ENCODE results near the gene RAPGEF1.

Gene RAPGEF1

DNA sequence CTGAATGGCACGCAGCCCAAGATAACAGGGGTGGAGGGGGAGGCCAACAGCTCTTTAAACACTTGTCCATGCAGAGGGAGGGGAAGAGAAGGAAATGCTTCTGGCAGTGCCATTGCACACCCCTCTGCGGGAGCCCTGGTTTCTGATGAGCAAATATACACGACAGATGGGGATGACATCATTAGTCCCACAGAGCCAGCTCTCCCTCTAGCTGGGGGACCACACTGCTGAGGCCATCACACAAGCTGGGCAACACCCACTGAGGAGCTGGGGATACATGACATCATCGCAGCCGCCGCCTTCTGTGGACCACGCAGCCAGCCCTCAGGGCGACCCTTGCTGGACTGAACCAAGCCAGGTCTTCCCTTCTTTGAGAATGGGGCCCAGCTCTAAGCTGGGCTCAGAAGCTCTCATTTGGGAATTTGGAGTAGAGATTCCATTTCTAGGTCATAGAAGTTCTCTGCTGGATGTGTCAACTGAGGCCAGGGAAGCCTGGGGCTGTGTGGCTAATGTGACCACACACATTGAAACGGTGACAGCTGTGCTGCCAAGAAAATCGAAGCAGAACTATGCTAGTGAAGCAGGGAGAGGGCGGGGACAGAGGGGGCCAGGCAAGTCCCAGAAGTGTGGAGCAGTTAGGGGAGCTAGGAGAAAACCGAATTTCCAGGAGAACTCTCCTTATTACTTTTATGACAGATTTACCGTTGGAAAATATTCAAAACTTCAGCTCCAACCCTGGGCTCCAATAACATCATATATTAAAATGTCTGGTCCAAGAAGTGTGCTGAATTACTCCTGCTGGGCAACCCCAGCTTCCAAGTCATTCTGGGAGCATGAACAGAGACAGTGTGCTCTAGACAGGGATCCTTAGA, 115.0 kb downstream of the RAPGEF1 start:
- H3K27ac ChIP-seq: peak overlapping the region in 11 of 21 experiments; percentile 4 to 45 (median 16)

DNA sequence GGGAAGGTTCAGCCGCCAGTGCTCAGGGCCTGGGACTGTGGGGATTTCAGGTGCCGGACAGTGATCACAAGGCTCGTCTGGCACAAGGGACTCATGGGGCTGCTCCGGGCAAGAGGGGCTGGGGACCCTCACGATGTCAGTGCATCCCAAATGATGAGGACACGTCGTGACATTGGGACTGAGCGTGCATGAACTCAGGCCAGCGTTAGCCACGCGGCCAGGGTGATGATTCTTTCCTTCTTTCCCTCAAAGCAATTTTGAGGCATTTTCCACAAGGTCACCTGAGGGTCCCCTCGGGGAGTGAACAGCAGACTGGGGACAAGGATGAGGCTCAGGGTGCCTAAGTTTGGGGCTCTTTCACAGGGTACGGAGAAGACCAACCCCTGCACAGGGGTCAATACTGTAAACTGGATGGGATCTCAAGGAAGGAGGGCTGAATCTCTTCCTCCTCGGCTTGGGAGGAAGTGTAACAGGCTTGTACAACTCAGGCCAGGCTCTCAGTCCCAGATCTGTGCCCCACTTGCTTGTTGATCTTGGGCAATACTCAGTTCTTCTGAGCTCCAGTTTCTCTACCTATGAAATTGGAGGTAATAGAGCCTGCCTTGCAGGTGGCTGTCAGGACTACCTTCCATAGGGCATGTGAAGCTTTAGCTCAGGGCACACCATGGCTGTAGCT, 116.1 kb downstream of the RAPGEF1 start:
- Histone ChIP-seq H3K27ac (peak overlapping the region in 3 of 21 experiments; percentile 0 to 79 (median 12)), H3K4me3 (no peak overlapping the region)

More for the DNA sequence above, 115.0 kb downstream of the RAPGEF1 start:
- no peak overlapping the region for H3K4me3 ChIP-seq

DNA sequence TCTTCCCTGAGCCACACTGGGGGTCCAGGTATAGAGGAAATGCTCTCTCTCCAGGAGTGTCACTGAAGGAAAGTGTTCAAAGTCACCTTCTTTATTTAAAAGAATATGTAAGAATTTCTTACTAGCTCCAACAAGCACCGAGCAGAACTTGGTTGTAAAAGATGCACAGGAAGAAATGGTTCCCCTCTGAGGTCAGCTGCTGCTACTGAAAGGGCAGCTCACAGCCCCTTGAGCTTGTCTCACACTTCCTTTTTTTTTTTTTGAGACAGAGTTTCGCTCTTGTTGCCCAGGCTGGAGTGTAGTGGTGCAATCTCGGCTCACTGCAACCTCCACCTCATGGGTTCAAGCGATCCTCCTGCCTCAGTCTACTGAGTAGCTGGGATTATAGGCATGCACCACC, 117.4 kb downstream of the RAPGEF1 start:
- H3K27ac ChIP-seq: peak overlapping the region in 10 of 21 experiments; percentile 17 to 79 (median 56)
- no peak overlapping the region for H3K4me3 ChIP-seq

DNA sequence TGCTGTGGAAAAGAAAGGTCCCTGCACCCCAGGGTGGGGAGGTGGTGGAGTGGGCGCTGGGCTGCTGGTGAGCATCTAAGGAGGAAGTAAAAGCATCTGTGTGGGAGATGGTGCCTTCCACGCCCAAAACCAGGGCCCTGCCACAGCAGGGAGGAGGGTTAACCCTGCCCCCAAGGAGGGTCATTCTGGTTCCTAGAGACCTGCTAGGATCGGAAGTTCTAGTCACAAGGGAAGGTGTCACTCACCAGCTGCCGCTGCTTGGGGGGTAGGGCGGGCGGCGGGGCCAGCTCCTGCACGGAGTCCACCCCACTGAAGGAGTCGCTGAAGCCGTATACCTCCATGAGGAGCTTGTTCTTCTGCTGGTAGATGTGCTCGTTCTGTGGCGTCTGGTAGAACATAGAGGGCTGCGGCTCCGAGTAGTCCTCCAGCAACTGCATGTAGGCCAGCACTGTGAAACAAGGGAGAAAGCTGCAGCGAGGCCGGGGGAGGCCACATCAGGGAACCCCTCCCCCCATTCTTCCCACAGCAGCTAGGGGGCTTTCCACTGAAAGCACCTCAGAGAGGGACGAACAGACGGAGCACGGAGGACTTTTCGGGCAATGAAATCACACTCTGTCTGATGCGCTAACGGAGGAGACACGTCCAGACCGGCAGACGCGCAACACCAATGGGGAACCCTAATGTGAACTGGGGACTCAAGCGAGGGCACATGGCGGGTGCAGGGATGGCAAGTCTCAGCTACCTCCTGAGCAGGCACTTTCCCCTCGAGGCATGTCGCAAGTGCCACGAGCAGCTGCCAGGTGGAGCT, 118.1 kb downstream of the RAPGEF1 start:
- peak overlapping the region in 11 of 21 experiments; percentile 17 to 79 (median 51) for H3K27ac ChIP-seq
- H3K4me3 ChIP-seq: no peak overlapping the region

DNA sequence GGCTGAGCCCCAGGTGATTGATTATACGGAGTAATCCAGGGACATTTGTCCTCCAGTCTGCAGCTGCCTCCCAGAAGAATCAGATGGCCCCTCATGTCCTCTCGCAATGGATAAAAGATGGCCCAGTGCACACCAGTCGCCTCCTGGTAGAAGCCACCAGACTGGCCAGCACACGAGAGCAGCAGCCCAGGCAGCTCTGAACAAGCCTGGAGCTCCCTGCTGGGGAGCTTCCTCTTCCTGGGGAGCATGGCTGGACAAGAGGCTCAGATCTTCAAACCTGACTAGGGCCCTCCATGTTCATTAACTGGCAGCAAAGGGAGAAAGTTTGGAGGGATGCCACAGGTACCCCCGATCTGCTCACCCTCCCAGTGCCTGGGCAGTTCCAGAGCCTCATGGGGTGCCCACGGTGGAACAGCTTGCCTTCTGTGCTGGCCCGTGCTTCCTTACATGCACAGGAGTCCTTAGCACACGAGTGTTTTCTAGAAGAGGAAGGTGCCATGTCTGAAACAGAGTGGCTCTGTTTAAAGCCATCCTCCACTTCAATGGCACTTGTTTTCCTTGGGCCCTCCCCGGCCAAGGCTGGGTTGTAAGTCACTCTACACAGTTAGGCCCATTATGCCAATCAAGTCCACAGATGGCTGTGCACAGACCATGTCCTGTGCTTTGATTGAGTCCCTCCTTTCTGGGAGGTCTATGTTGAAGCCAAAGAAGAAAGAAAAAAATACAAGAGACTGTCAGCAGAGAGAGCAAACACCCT, 118.9 kb downstream of the RAPGEF1 start:
- peak overlapping the region in 8 of 21 experiments; percentile 17 to 79 (median 64) for H3K27ac ChIP-seq

DNA sequence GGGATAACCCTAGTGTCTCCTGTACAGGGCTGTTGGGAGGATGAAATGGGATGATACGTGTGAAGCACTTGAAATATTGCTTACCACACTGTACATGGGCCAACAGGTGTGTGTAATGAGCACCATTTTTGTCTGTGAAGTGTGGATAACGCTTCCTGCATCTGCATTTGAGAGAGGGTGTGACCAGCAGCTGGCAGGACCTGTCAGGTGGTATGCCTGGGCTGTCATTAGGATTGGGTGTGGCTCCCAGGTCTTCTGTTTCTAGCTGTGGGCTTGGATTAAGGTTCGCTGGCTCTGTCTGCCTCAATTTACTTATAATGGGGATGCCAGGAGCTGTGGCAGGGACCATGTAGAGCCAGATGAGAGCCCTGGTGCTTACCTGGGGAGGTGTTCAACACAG, 120.2 kb downstream of the RAPGEF1 start:
- no peak overlapping the region for H3K27ac ChIP-seq
- no peak overlapping the region for H3K4me3 ChIP-seq

More for the DNA sequence above, 118.9 kb downstream of the RAPGEF1 start:
- no peak overlapping the region for H3K4me3 ChIP-seq

DNA sequence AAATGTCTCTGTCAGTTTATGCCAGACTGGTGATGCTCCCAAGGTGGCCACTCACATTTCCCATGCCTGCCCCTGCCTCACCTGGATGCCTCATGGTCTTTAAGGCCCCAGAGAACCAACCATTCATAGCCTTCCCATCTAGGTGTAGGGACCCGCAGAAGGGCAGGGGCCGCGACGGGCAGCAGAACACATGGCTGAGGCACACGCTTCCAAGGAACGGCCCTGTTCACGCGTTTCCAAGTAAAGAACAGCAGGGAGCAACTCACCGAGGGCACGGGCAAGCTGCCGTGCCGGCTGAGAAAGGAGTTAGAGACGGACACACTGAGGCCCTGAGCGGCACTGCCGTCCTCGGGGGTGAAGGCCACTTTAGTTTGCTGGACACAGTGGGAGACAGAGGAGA, 121.1 kb downstream of the RAPGEF1 start:
- Histone ChIP-seq H3K4me3 (no peak overlapping the region), H3K27ac (no peak overlapping the region)

DNA sequence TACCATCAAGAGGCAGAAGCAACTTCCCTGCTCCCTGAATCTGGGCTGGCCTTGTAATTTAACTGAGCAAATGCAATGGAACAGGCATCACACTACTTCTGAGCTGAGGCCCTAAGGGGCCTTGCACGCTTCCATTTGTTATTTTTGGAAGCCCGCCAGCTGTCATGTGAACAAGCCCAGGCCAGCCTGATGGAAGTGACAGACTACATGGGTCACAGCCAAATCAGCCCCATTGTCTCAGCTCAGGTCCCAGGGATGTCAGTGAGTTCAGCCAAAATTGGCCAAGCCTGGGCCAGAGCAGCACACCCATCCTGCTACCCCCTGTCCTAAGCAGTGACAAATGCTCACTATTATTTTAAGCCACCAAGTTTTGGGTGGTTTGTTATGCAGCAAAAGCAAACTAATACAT, 121.8 kb downstream of the RAPGEF1 start:
- peak overlapping the region in 2 of 21 experiments; percentile 17 to 47 for H3K27ac ChIP-seq
- no peak overlapping the region for H3K4me3 ChIP-seq

DNA sequence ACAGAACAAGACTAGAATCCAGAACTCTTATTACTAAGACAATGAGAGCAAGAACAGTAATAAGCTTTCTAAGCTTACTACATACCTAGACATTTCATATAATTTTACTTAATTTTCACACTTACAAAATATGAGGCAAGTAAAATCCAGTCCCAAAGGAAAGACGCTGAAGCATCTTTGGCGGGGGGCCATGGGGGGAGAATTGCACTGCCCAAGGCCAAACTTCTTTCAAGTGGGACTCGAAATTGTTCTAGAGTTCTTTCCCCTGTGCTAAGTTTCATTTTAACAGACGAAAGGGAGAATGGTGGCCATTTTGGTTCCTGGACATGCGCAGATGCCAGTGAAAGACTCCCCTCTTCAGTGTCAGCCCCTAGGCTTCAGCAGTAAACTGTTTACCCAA, 122.3 kb downstream of the RAPGEF1 start:
- peak overlapping the region in 1 of 21 experiments; percentile 47 for H3K27ac ChIP-seq
- H3K4me3 ChIP-seq: no peak overlapping the region

DNA sequence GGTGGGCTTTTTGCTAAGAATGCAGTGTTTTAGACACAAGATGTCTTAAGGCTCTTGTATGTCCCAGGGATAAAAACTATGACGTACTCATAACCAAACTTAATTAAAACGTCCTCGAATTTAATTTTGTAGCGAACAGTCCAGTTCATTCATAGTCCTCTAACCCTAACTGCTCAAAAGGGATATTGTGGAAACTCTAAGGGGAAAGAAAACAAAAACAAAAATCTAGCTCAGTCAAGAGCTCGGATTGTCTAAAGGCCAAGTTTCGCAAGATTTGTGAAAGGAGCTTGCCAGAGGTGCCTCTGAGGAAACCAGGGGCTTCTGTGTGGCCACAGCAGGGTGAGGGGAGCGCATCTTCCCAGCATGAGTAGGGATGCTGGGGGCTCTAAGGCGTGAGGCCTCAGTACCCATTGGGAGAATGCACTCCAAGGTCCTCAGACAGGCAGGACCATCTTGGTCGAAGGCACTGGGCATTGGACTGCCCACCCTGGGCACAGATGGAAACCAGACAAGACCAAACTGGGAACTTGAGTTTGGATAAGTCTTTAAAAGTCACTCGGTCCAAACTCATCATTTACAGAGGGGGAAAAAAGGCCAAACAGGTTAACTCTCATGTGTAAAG, 122.8 kb downstream of the RAPGEF1 start:
- peak overlapping the region in 1 of 21 experiments; percentile 47 for H3K27ac ChIP-seq

DNA sequence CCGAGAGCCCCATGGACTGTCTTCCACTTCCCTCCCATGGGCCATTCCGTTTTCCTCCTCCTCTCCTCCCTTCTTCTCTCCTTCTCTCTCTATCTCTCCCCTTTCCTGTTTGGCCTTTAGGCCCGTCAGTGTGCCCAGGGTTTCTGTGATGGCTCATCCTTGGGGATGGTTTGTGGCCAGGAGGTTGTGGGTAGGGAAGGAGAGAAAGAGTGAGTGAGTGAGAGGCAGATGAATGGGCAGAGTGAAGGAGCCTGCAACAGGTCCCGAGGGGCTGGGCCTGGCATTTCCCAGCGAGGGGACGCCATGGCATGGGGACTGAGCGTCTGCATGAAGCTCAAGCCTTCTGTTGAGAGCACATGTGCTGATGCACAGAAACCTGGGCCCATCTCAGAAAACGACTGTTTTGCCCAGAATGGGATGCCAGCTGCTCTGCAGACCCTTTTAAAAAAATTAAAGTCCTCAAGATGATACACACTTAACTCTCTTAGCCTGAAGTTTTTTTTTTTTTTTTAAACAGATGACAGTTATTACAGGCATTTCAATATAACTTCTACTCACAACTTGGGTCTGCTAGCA, 125.4 kb downstream of the RAPGEF1 start:
- H3K4me3 ChIP-seq: no peak overlapping the region
- no peak overlapping the region for H3K27ac ChIP-seq

More for the DNA sequence above, 122.8 kb downstream of the RAPGEF1 start:
- no peak overlapping the region for H3K4me3 ChIP-seq

DNA sequence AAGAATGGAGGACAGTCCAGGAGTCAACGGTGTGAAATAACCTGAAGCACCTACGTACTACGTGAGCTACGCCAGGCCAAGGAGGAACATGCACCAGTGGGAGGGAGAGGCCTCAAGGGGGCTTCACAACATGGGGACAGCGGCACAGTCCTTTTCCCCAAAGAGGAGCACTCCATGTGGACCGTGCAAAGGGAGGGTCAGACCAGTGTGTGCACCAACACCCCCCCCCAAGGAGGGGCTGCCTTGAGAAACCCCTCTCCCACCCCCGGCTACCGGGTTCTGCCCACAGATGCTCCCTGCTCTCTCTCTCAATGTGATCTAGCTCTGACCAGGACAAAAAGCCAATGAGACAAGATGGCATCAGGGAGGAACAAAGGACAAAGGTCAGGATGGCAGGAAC, 126.0 kb downstream of the RAPGEF1 start:
- no peak overlapping the region for H3K27ac ChIP-seq
- no peak overlapping the region for H3K4me3 ChIP-seq

DNA sequence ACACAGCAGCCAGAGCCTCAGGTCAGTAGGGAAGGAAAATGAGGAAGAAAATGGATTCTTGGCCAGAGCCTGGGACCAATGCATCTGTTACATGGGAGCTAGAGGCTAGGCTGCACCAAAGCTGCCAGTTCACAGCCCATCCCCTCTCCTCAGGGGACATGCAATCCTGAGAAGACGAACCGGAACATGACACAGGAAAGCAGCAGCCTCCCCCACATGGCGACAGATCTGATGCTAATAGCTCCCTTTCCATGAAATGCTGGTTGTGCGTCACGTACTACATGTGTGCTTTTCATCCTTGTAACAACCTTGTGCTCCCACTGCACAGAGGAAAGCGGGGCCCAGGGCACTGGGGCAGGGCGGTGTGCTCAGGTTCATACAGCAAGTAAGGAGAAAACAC, 127.0 kb downstream of the RAPGEF1 start:
- no peak overlapping the region for H3K4me3 ChIP-seq
- no peak overlapping the region for H3K27ac ChIP-seq

DNA sequence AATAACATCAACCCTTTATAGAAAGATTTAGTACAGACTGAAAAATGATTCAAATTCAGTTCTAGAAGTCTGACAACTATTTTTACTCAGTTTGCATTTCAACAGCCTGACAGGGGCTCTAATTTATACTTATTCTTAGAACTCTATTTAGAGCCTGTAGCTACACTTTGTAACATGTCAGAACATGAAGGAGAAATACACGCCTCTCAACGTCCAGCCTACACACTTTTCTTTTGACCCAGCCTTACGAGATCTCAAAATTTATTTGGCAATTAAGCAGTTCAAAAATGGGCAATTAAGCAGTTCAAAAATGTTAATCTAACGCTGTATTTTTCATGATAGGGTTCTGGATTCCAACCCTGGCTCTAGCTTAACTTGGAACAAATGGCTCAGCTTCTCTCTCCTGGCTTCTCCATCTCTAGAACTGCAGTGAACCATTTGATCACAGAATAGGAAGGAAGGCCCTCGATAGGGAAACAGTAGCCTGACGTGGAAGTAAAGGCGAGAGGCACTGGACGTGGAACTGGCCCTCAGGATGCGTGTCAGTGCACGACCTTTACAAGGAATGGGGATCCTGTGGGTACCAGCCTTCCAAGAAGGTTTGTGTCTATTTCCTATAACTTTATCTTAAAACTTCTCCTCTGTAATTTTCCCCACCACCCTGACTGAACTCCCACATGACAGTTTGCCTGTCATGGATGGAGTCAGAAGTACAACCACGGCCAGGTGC, 128.1 kb downstream of the RAPGEF1 start:
- no peak overlapping the region for H3K4me3 ChIP-seq

DNA sequence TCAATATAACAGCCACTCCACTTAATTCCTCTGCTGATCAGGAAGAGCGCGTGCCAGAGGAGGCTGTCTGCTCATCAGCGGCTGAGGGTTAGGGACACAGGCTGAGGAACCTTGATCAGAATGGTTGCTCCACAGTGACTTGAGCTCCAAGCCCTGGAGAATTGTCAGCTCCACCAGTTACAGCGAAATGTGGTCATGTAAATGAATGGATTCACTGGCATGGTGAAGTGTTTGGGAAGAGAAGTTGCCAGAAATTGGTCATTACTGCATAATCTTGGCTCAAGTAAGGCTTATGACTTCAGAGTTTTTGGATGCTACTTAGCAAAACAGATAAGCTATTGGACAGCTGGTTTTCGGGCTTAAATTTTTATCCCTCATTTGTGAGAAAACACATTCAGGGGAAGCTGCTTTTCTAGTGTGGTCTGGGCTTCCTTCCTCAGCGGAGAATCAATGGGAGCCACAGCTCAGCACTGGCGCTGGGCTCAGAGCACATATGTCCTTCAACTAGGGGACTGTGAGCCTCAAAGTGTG, 129.6 kb downstream of the RAPGEF1 start:
- peak overlapping the region in 4 of 21 experiments; percentile 33 to 77 (median 48) for H3K27ac ChIP-seq
- H3K4me3 ChIP-seq: no peak overlapping the region

More for the DNA sequence above, 128.1 kb downstream of the RAPGEF1 start:
- no peak overlapping the region for H3K27ac ChIP-seq

DNA sequence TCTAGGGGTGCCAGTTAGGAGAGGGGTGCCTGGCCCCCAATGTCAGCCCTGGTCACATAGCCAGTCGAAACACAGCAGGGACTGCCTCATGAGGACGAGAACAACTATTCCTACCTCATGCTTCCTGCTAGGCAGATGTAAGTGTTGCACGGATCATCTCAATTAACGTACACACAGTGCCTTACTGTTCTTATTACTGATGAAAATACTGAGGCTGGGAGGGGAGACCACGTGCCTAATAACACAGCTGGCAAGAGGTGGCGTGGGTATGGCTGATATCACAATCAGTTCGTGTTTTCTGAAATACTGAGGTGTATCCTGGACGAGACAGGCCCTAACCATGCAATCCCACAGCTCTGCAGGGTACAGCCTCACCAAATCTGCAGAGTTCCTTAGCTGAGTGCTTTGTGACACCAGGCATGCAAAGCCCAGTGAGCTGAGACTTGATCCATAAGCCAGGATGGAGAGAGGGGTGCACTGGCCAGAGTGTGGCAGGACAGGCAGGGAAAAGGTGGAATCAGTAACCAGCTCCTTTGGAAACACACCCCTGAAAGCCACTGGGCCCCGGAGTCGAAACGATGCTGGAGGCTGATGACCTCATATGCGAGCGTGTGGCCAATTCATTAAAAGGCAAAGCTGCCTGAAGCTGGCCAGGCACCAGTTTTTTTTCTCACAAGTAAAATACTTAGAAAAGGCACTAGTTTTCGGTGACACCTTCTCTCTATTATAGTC, 130.6 kb downstream of the RAPGEF1 start:
- Histone ChIP-seq H3K27ac (peak overlapping the region in 9 of 21 experiments; percentile 13 to 77 (median 49)), H3K4me3 (no peak overlapping the region)
